SK-N-SH treated with all-trans-retinoic acid at 6 μM for 48 hours (cell line): ENCODE data around the gene EMID1.

ENCODE experiments used
- ARNTL ChIP-seq: fragments of 450-650 bp; formaldehyde crosslinking; IDR thresholded peaks from 2 replicates; pipeline ENCODE4 v1.5.0; 2020; ENCODE audit warnings: low read depth, mild to moderate bottlenecking, moderate library complexity, borderline replicate concordance
- CSDC2 ChIP-seq: fragments of 250-450 bp; sonication (Bioruptor Pico); IDR thresholded peaks from 2 replicates; pipeline ENCODE4 v1.5.0; 2020; ENCODE audit warnings: mild to moderate bottlenecking, moderate library complexity
- CSRNP3 ChIP-seq: fragments of 250-450 bp; sonication (Bioruptor Pico); IDR thresholded peaks from 2 replicates; pipeline ENCODE4 v1.5.1; 2021; ENCODE audit warnings: mild to moderate bottlenecking, moderate library complexity
- ESRRG ChIP-seq: fragments of 250-450 bp; sonication (Bioruptor Pico); IDR thresholded peaks from 2 replicates; pipeline ENCODE4 v1.6.1; 2021; ENCODE audit warnings: mild to moderate bottlenecking
- GLIS3 ChIP-seq: fragments of 250-450 bp; sonication (Bioruptor Pico); IDR thresholded peaks from 2 replicates; pipeline ENCODE4 v1.5.0; 2020; ENCODE audit warnings: mild to moderate bottlenecking, moderate library complexity
- ISL1 ChIP-seq: fragments of 250-450 bp; sonication (Bioruptor Pico); IDR thresholded peaks from 2 replicates; pipeline ENCODE4 v2.1.2; 2022; ENCODE audit warnings: mild to moderate bottlenecking, moderate library complexity
- OSR1 ChIP-seq: fragments of 250-450 bp; sonication (Bioruptor Pico); IDR thresholded peaks from 2 replicates; pipeline ENCODE4 v1.8.0; 2022; ENCODE audit warnings: moderate library complexity, mild to moderate bottlenecking, inconsistent platforms
- PATZ1 ChIP-seq: fragments of 250-450 bp; sonication (Bioruptor Pico); IDR thresholded peaks from 2 replicates; pipeline ENCODE4 v1.8.0; 2020; ENCODE audit warnings: mild to moderate bottlenecking, moderate library complexity, borderline replicate concordance
- RARB ChIP-seq: fragments of 250-450 bp; sonication (Bioruptor Pico); IDR thresholded peaks from 2 replicates; pipeline ENCODE4 v1.8.0; 2021; ENCODE audit warnings: mild to moderate bottlenecking, moderate library complexity
- SNAI2 ChIP-seq: fragments of 250-450 bp; sonication (Bioruptor Pico); IDR thresholded peaks from 2 replicates; pipeline ENCODE4 v1.5.0; 2020; ENCODE audit warnings: mild to moderate bottlenecking, moderate library complexity
- TOX ChIP-seq: fragments of 250-450 bp; sonication (Bioruptor Pico); IDR thresholded peaks from 2 replicates; pipeline ENCODE4 v1.8.0; 2021; ENCODE audit warnings: mild to moderate bottlenecking, moderate library complexity, borderline replicate concordance
- TSHZ2 ChIP-seq: fragments of 250-450 bp; sonication (Bioruptor Pico); IDR thresholded peaks from 2 replicates; pipeline ENCODE4 v1.5.0; 2020; ENCODE audit warnings: mild to moderate bottlenecking, moderate library complexity
- ZFP3 ChIP-seq: fragments of 250-450 bp; sonication (Bioruptor Pico); IDR thresholded peaks from 2 replicates; pipeline ENCODE4 v1.5.0; 2020; ENCODE audit warnings: mild to moderate bottlenecking, moderate library complexity
- ZFP30 ChIP-seq: fragments of 450-650 bp; formaldehyde crosslinking; IDR thresholded peaks from 2 replicates; pipeline ENCODE4 v1.5.0; 2022; ENCODE audit warnings: mild to moderate bottlenecking, moderate library complexity

- TF ChIP-seq OSR1 (CRISPR knock-in tag): no peak
- no peak for TF ChIP-seq CSDC2 (CRISPR knock-in tag)
- TF ChIP-seq TOX (CRISPR knock-in tag): no peak
- no peak for TF ChIP-seq ESRRG (CRISPR knock-in tag)
- no peak for TF ChIP-seq ISL1 (CRISPR knock-in tag)
- TF ChIP-seq PATZ1: no peak
- no peak for TF ChIP-seq RARB (CRISPR knock-in tag)
- no peak for TF ChIP-seq ZFP30 (CRISPR knock-in tag)
- no peak for TF ChIP-seq SNAI2
- no peak for TF ChIP-seq ARNTL
- no peak for TF ChIP-seq CSRNP3
- no peak for TF ChIP-seq ZFP3
- TF ChIP-seq GLIS3: no peak
- no peak for TF ChIP-seq TSHZ2 (CRISPR knock-in tag)
These were observed 47.1 kb upstream of the EMID1 start for GRCh38 chr22:29158546-29158945.
